Measurements from ENCODE around the gene ASIC2.

GRCh38 chr17:33204156-33204555 lies 88.9 kb downstream of the ASIC2 start:
- TF ChIP-seq, protein P1, sequence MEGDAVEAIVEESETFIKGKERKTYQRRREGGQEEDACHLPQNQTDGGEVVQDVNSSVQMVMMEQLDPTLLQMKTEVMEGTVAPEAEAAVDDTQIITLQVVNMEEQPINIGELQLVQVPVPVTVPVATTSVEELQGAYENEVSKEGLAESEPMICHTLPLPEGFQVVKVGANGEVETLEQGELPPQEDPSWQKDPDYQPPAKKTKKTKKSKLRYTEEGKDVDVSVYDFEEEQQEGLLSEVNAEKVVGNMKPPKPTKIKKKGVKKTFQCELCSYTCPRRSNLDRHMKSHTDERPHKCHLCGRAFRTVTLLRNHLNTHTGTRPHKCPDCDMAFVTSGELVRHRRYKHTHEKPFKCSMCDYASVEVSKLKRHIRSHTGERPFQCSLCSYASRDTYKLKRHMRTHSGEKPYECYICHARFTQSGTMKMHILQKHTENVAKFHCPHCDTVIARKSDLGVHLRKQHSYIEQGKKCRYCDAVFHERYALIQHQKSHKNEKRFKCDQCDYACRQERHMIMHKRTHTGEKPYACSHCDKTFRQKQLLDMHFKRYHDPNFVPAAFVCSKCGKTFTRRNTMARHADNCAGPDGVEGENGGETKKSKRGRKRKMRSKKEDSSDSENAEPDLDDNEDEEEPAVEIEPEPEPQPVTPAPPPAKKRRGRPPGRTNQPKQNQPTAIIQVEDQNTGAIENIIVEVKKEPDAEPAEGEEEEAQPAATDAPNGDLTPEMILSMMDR (IDR thresholded peaks at IDR 0.05): no peak
- TF ChIP-seq EZH2 (IDR thresholded peaks at IDR 0.05; ENCODE audit: borderline replicate concordance, insufficient read depth, low read depth, low read length, poor library complexity, severe bottlenecking): no peak
